A549 (cell line): ENCODE results near the gene FBH1. TPM values are rescaled to one million over a fixed set of nuclear protein-coding genes. Genes with fewer than 3 reads are reported as not detected.

Source experiments
- ATAC-seq, 2 experiments: fragments of 200-7000 bp in 1 of 2; fragments of >200 bp in 1 of 2; cut with Nextera tagmentation in 1 of 2; cut with Tn5 transposase in 1 of 2; 3 replicates each; pipeline versions ENCODE4 v1.8.0 to v1.9.1; 2018 to 2020; ENCODE audit warnings: mild to moderate bottlenecking in 1 of 2, moderate library complexity in 1 of 2
- CTCF ChIA-PET: fragments of 300-600 bp; sonication (Branson Sonifier 250); formaldehyde crosslinking; extraction: SDS; loops from one replicate; lab custom pipeline; 2021; ENCODE audit warnings: antibody characterized with exemption, inconsistent platforms; lab: Yijun Ruan, JAX
- POLR2A ChIA-PET: fragments of 350-600 bp; formaldehyde crosslinking; extraction: SDS; loops from one replicate; lab custom pipeline; 2021; ENCODE audit warnings: antibody characterized with exemption, inconsistent platforms; lab: Yijun Ruan, JAX
- DNase-seq, 2 experiments: peaks; one replicate each; pipeline versions ENCODE4 v3.0.0 to v3.0.0-alpha.2; 2011 to 2016; ENCODE audit warnings: low read depth in 1 of 2, low spot score in 1 of 2
- FAIRE-seq: peaks from 2 replicates; lab custom pipeline; 2011; peaks lifted over from hg19 to GRCh38; lab: Jason Lieb, UNC
- H3K27ac ChIP-seq, 2 experiments: fragments of >200 bp; sonication (Bioruptor Twin); formaldehyde crosslinking; 3 replicates each; pipeline ENCODE4 v1.5.1; 2016 to 2017
- H3K4me1 ChIP-seq: fragments of >200 bp; sonication (Bioruptor Twin); formaldehyde crosslinking; 3 replicates; pipeline ENCODE4 v1.6.1; 2016
- H3K4me2 ChIP-seq: fragments of >200 bp; sonication (Bioruptor Twin); formaldehyde crosslinking; 3 replicates; pipeline ENCODE4 v1.6.1; 2016
- H3K4me3 ChIP-seq: fragments of >200 bp; sonication (Bioruptor Twin); formaldehyde crosslinking; 3 replicates; pipeline ENCODE4 v1.5.1; 2016
- H3K9me3 ChIP-seq: fragments of >200 bp; sonication (Bioruptor Twin); formaldehyde crosslinking; 3 replicates; pipeline ENCODE4 v1.6.1; 2016
- ATOH8 ChIP-seq: fragments of 250-450 bp; sonication (Bioruptor Pico); IDR thresholded peaks from 2 replicates; pipeline ENCODE4 v1.5.0; 2020; ENCODE audit warnings: low read depth, mild to moderate bottlenecking, moderate library complexity
- BHLHE40 ChIP-seq: IDR thresholded peaks from 2 replicates; pipeline ENCODE4 v1.6.1; 2012; ENCODE audit warnings: low read depth, low read length, inconsistent platforms
- CBX8 ChIP-seq: fragments of 200-600 bp; sonication (generic); IDR thresholded peaks from 2 replicates; pipeline ENCODE4 v1.6.1; 2016
- CEBPB ChIP-seq, 2 experiments: fragments of >200 bp in 1 of 2; sonication (Bioruptor Twin) in 1 of 2; formaldehyde crosslinking in 1 of 2; IDR thresholded peaks; 2 replicates each; pipeline ENCODE4 v1.6.1; 2012 to 2016
- ELK1 ChIP-seq: fragments of 150-350 bp; IDR thresholded peaks from 2 replicates; pipeline ENCODE4 v1.6.1; 2014; ENCODE audit warnings: low read depth, mild to moderate bottlenecking, low read length
- EP300 ChIP-seq, 2 experiments: fragments of >200 bp; sonication (Bioruptor Twin); formaldehyde crosslinking; IDR thresholded peaks; 2 replicates in 1 of 2; 3 replicates in 1 of 2; pipeline ENCODE4 v1.6.1; 2016 to 2017
- FOSB ChIP-seq: fragments of 250-450 bp; sonication (Bioruptor Pico); IDR thresholded peaks from 2 replicates; pipeline ENCODE4 v1.5.0; 2020; ENCODE audit warnings: mild to moderate bottlenecking, moderate library complexity
- FOXS1 ChIP-seq: fragments of 250-450 bp; sonication (Bioruptor Pico); IDR thresholded peaks from 2 replicates; pipeline ENCODE4 v1.5.0; 2020; ENCODE audit warnings: mild to moderate bottlenecking, moderate library complexity
- GATA3 ChIP-seq: IDR thresholded peaks from 2 replicates; pipeline ENCODE4 v1.6.1; 2012; ENCODE audit warnings: borderline replicate concordance
- HEYL ChIP-seq: fragments of 250-450 bp; sonication (Bioruptor Pico); IDR thresholded peaks from 2 replicates; pipeline ENCODE4 v1.8.0; 2021; ENCODE audit warnings: mild to moderate bottlenecking, moderate library complexity
- HOXB13 ChIP-seq: fragments of 250-450 bp; sonication (Bioruptor Pico); IDR thresholded peaks from 2 replicates; pipeline ENCODE4 v1.5.0; 2020; ENCODE audit warnings: low read depth, mild to moderate bottlenecking, moderate library complexity
- KDM1A ChIP-seq: fragments of 200-600 bp; sonication (generic); IDR thresholded peaks from 2 replicates; pipeline ENCODE4 v1.6.1; 2016; ENCODE audit warnings: low read depth, mild to moderate bottlenecking
- MAFK ChIP-seq: fragments of 450-650 bp; IDR thresholded peaks from 2 replicates; pipeline ENCODE4 v1.6.1; 2014; ENCODE audit not compliant: partially characterized antibody
- MAX ChIP-seq: IDR thresholded peaks from 2 replicates; pipeline ENCODE4 v1.6.1; 2012
- MAZ ChIP-seq: fragments of 150-350 bp; IDR thresholded peaks from 2 replicates; pipeline ENCODE4 v1.6.1; 2014; ENCODE audit warnings: antibody characterized with exemption, low read depth, low read length, borderline replicate concordance
- MYC ChIP-seq: IDR thresholded peaks from 2 replicates; pipeline ENCODE4 v1.6.1; 2012; ENCODE audit warnings: mild to moderate bottlenecking, inconsistent platforms, low read length, improper control_type of control experiment, borderline replicate concordance
- NR3C1 ChIP-seq: fragments of >200 bp; sonication (Bioruptor Twin); formaldehyde crosslinking; IDR thresholded peaks from 3 replicates; pipeline ENCODE4 v1.6.1; 2017
- PHF8 ChIP-seq: fragments of 200-600 bp; sonication (generic); IDR thresholded peaks from 2 replicates; pipeline ENCODE4 v1.6.1; 2016; ENCODE audit warnings: low read depth, mild to moderate bottlenecking, antibody characterized with exemption, moderate library complexity, borderline replicate concordance
- RARB ChIP-seq: fragments of 250-450 bp; sonication (Bioruptor Pico); IDR thresholded peaks from 2 replicates; pipeline ENCODE4 v1.8.0; 2021; ENCODE audit warnings: mild to moderate bottlenecking, moderate library complexity
- RCOR1 ChIP-seq: fragments of 150-350 bp; IDR thresholded peaks from 2 replicates; pipeline ENCODE4 v1.6.1; 2014; ENCODE audit warnings: antibody characterized with exemption, low read length, low read depth
- RFX5 ChIP-seq: fragments of 450-650 bp; IDR thresholded peaks from 2 replicates; pipeline ENCODE4 v1.7.1; 2014; ENCODE audit warnings: antibody characterized with exemption, mild to moderate bottlenecking, moderate library complexity
- ZFP36 ChIP-seq: fragments of 450-650 bp; IDR thresholded peaks from 2 replicates; pipeline ENCODE4 v1.6.1; 2014; ENCODE audit warnings: borderline replicate concordance; ENCODE audit not compliant: partially characterized antibody
- ZNF302 ChIP-seq: fragments of 250-450 bp; sonication (Bioruptor Pico); IDR thresholded peaks from 2 replicates; pipeline ENCODE4 v1.9.0; 2021; ENCODE audit warnings: inconsistent platforms, mild to moderate bottlenecking, moderate library complexity
- WGBS: methylation state at CpG from one replicate; pipeline ENCODE4 v1.1.6; 2017; ENCODE audit errors: missing lambda C conversion rate; 5-methylcytosine and 5-hydroxymethylcytosine counted together
- polyA plus RNA-seq, 4 experiments: library from polyadenylated mRNA; depleted of rRNA in 3 of 4; stranded (reverse); fragments of >200 nt; fragmentation: RNase III in 1 of 4; extraction: RNeasy Plus Mini Kit Qiagen cat#74134 plus additional on column Dnase treatment in 1 of 4; gene quantifications; 2 replicates in 3 of 4; 3 replicates in 1 of 4; pipeline ENCODE4 v1.2.3, GENCODE V29; 2011 to 2017
- TF ChIP-seq, protein P1 (sequence below): fragments of 200-600 bp; sonication (generic); IDR thresholded peaks from 2 replicates; pipeline ENCODE4 v1.6.1; 2016; ENCODE audit warnings: antibody characterized with exemption, mild to moderate bottlenecking, moderate library complexity

The FBH1 gene
- polyA plus RNA-seq, 2 of the 4 experiments (the other 2 are of a cell fraction): 43.9 to 56.5 TPM

DNA sequence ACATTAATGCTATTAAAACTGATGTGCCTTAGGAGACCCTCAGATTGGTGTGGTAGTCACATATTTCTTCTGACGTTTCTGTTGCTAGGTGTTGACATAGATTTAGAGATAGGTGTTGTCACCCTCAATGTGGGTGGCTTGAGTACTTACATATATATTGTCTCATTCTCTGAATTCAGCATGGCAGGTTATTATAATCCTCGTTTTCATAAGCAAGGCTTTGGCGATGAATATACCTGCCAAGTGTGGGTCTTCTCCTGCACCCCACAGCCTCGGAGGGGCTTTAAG, 7.0 kb downstream of the FBH1 start:
- CTCF ChIA-PET: no interaction called here
- Histone ChIP-seq H3K9me3 (no peaks in the 10 kb centered on the region; the same call in 2 of the 3 replicates), H3K4me2 (no peak overlapping the region), H3K4me1 (no peaks in the 10 kb centered on the region), H3K4me3 (no peak overlapping the region)
- ATAC-seq (no peak), FAIRE-seq (no peak), DNase-seq (no peak)
- POLR2A ChIA-PET: no interaction called here
- WGBS: 89% methylated on average over 4 of the region's 4 CpGs
- TF ChIP-seq RCOR1 (no peak), BHLHE40 (no peak), PHF8 (no peak), NR3C1 (no peak)
- TF ChIP-seq, all 56 proteins: peak for 0
- H3K27ac ChIP-seq: no peak overlapping the region

DNA sequence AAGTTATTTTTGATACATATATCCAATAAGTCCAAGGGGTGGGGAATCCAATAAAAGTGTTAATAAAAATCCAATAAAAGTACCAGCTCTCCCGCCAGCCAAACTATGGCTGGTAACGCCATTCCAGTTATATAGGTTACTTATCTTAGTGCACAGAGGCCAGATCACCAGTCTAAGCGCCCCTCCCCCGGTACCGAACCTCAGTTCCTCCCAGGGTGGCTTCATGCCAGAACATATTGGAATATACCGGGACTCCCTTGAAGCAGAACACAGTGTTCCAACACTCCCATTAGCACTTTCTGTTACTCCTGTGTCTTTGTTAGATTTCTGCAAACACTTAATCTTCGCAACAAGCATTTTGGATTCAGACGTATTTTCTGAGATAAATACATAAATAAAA, 7.5 kb downstream of the FBH1 start:
- CTCF ChIA-PET: no interaction called here
- no peak for FAIRE-seq
- POLR2A ChIA-PET: interaction anchor here (1.1 kb wide), 1 partner anchor 8 kb away, joined by 4 read pairs; the partner anchor contains the start of genes ANKRD16 and FBH1

DNA sequence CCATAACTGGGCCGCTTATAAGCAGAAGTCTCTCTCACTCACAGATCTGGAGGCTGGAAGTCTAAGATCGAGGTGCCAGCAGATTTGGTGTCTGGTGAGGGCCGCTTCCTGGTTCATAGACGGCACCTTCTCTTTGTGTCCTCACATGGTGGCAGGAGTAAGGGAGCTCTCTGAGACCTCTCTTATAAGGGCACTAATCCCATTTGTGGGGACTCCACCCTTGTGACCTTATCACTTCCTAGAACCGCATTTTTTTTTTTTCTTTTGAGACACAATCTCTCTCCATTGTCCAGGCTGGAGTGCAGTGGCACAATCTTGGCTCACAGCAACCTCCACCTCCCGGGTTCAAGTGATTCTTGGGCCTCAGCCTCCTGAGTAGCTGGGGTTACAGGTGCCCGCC, 8.1 kb downstream of the FBH1 start:
- ChIA-PET POLR2A (interaction anchor here (1.1 kb wide), 1 partner anchor 8 kb away, joined by 4 read pairs; the partner anchor contains the start of genes ANKRD16 and FBH1), CTCF (interaction anchor here (0.6 kb wide), 1 partner anchor 19 kb away, joined by 3 read pairs; no protein-coding TSS in a partner anchor)
- no peaks in the 10 kb centered on the region for H3K4me1 ChIP-seq
- DNase-seq (no peak), FAIRE-seq (no peak), ATAC-seq (no peak)
- WGBS: 92% methylated on average over 7 of the region's 7 CpGs
- no peaks in the 10 kb centered on the region; the same call in 2 of the 3 replicates for H3K9me3 ChIP-seq
- H3K4me3 ChIP-seq: no peak overlapping the region
- H3K27ac ChIP-seq: no peak overlapping the region
- H3K4me2 ChIP-seq: no peak overlapping the region
- TF ChIP-seq RARB: no peak
- TF ChIP-seq ELK1: no peak
- no peak for TF ChIP-seq ATOH8 (CRISPR knock-in tag)
- no peak for TF ChIP-seq CEBPB (IDR thresholded peaks at IDR 0.05)
- TF ChIP-seq HOXB13 (CRISPR knock-in tag): no peak
- TF ChIP-seq MAZ: no peak
- TF ChIP-seq, protein P1, sequence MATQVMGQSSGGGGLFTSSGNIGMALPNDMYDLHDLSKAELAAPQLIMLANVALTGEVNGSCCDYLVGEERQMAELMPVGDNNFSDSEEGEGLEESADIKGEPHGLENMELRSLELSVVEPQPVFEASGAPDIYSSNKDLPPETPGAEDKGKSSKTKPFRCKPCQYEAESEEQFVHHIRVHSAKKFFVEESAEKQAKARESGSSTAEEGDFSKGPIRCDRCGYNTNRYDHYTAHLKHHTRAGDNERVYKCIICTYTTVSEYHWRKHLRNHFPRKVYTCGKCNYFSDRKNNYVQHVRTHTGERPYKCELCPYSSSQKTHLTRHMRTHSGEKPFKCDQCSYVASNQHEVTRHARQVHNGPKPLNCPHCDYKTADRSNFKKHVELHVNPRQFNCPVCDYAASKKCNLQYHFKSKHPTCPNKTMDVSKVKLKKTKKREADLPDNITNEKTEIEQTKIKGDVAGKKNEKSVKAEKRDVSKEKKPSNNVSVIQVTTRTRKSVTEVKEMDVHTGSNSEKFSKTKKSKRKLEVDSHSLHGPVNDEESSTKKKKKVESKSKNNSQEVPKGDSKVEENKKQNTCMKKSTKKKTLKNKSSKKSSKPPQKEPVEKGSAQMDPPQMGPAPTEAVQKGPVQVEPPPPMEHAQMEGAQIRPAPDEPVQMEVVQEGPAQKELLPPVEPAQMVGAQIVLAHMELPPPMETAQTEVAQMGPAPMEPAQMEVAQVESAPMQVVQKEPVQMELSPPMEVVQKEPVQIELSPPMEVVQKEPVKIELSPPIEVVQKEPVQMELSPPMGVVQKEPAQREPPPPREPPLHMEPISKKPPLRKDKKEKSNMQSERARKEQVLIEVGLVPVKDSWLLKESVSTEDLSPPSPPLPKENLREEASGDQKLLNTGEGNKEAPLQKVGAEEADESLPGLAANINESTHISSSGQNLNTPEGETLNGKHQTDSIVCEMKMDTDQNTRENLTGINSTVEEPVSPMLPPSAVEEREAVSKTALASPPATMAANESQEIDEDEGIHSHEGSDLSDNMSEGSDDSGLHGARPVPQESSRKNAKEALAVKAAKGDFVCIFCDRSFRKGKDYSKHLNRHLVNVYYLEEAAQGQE: no peak
- TF ChIP-seq EP300 (IDR thresholded peaks at IDR 0.05): no peak
- TF ChIP-seq MYC: no peak
- no peak for TF ChIP-seq ZFP36
- TF ChIP-seq GATA3: no peak

More for the DNA sequence above, 7.5 kb downstream of the FBH1 start:
- Histone ChIP-seq H3K4me1 (no peaks in the 10 kb centered on the region), H3K9me3 (no peaks in the 10 kb centered on the region; the same call in 2 of the 3 replicates), H3K4me2 (no peak overlapping the region), H3K27ac (no peak overlapping the region), H3K4me3 (no peak overlapping the region)
- no peak for ATAC-seq
- no peak for TF ChIP-seq RCOR1
- TF ChIP-seq, protein P1: no peak
- TF ChIP-seq CEBPB (IDR thresholded peaks at IDR 0.05): no peak
- no peak for TF ChIP-seq FOXS1
- TF ChIP-seq CBX8: no peak
- no peak for TF ChIP-seq FOSB (CRISPR knock-in tag)
- no peak for TF ChIP-seq MAX
- no peak for TF ChIP-seq BHLHE40
- no peak for TF ChIP-seq ZNF302 (CRISPR knock-in tag)
- TF ChIP-seq KDM1A: no peak
- TF ChIP-seq MAFK: no peak
- TF ChIP-seq RFX5: no peak
- no peak for TF ChIP-seq MAZ
- TF ChIP-seq HEYL (CRISPR knock-in tag): no peak
- no peak for DNase-seq
- WGBS: 96% methylated on average over 8 of the region's 8 CpGs
